Fibroblast of villous mesenchyme (primary cell): ENCODE data around the gene MICAL3. TPM values are rescaled to one million over a fixed set of nuclear protein-coding genes. Genes with fewer than 3 reads are reported as not detected.

Experiments used
- DNase-seq: peaks from one replicate; pipeline ENCODE4 v3.0.0-alpha.2; 2010; ENCODE audit warnings: low read depth
- H3K4me3 ChIP-seq: 2 replicates; pipeline ENCODE4 v1.5.1; 2011; ENCODE audit warnings: low read depth, mild to moderate bottlenecking, low read length
- CTCF ChIP-seq: IDR thresholded peaks from 2 replicates; pipeline ENCODE4 v1.5.1; 2012; ENCODE audit warnings: low read depth, mild to moderate bottlenecking, low read length; ENCODE audit not compliant: insufficient read depth
- total RNA-seq: library from RNA; depleted of rRNA; stranded (reverse); fragments of >200 nt; gene quantifications from 2 replicates; pipeline ENCODE4 v1.2.3, GENCODE V29; 2012

Gene MICAL3
- total RNA-seq, 1 donor, result 39.7 TPM

- H3K4me3 ChIP-seq, result no peak overlapping the region
- no peak for TF ChIP-seq CTCF
- DNase-seq, result no peak
These were observed 111.2 kb downstream of the MICAL3 start for GRCh38 chr22:17912945-17913721.

GRCh38 chr22:17911887-17912286 lies 112.5 kb downstream of the MICAL3 start:
- no peak overlapping the region for H3K4me3 ChIP-seq
- no peak for DNase-seq
- TF ChIP-seq CTCF, result no peak

GRCh38 chr22:17911312-17911705 lies 113.1 kb downstream of the MICAL3 start:
- H3K4me3 ChIP-seq, result no peak overlapping the region
- no peak for TF ChIP-seq CTCF
- no peak for DNase-seq

- peak; percentile 42 for TF ChIP-seq CTCF
- no peak overlapping the region for H3K4me3 ChIP-seq
- peak; percentile 85 for DNase-seq
These were observed 113.6 kb downstream of the MICAL3 start for GRCh38 chr22:17910561-17911311.

GRCh38 chr22:17907748-17908051 lies 116.7 kb downstream of the MICAL3 start:
- no peak overlapping the region for H3K4me3 ChIP-seq
- DNase-seq, result peak; percentile 24
- no peak for TF ChIP-seq CTCF

GRCh38 chr22:17906978-17907747 lies 117.2 kb downstream of the MICAL3 start:
- H3K4me3 ChIP-seq, result no peak overlapping the region
- DNase-seq, result no peak
- TF ChIP-seq CTCF, result no peak
